Endothelial cell of umbilical vein (primary cell): ENCODE results near the gene ZFPM1. TPM values are rescaled to one million over a fixed set of nuclear protein-coding genes. Genes with fewer than 3 reads are reported as not detected.

Experiments
- BruUV-seq: library from RNA; stranded (reverse); fragments of 400-500 nt; replicated peaks from 2 replicates; lab custom pipeline; 2021; lab: Mats Ljungman, UMichigan
- CTCF ChIA-PET: fragments of 300-600, 350-600 bp; sonication (Branson Sonifier 250); formaldehyde crosslinking; loops from one replicate; lab custom pipeline; 2021; ENCODE audit warnings: antibody characterized with exemption, inconsistent platforms; lab: Charles Lee
- POLR2A ChIA-PET: fragments of 300-600, 350-600 bp; sonication (Branson Sonifier 250); formaldehyde crosslinking; loops from one replicate; lab custom pipeline; 2021; ENCODE audit warnings: antibody characterized with exemption, inconsistent platforms; lab: Charles Lee
- DNase-seq: peaks from one replicate; pipeline ENCODE4 v3.0.0-alpha.2; 2011; ENCODE audit warnings: low read depth, low spot score
- FAIRE-seq: peaks from 2 replicates; lab custom pipeline; 2011; peaks lifted over from hg19 to GRCh38; lab: Jason Lieb, UNC
- H2AFZ ChIP-seq: 2 replicates; pipeline ENCODE4 v1.6.0; 2012; ENCODE audit warnings: low read depth, low read length, control low read depth, inconsistent platforms
- H3K27ac ChIP-seq: 2 replicates; pipeline ENCODE4 v1.5.1; 2011; ENCODE audit warnings: low read depth, mild to moderate bottlenecking, control low read depth, low read length, moderate library complexity; ENCODE audit not compliant: insufficient read depth
- H3K27me3 ChIP-seq, 2 experiments: 2 replicates each; pipeline versions ENCODE4 v1.6.0 to v1.6.1; 2011; ENCODE audit warnings: low read length in 2 of 2, mixed read lengths in 1 of 2; ENCODE audit not compliant: control insufficient read depth in 2 of 2, insufficient read depth in 2 of 2
- H3K36me3 ChIP-seq, 2 experiments: 2 replicates in 1 of 2; 3 replicates in 1 of 2; pipeline ENCODE4 v1.5.1; 2011; ENCODE audit warnings: low read length in 2 of 2, mild to moderate bottlenecking in 1 of 2, moderate library complexity in 1 of 2; ENCODE audit not compliant: control insufficient read depth in 2 of 2, insufficient read depth in 2 of 2; ENCODE audit errors: extremely low read depth in 1 of 2
- H3K4me1 ChIP-seq: 3 replicates; pipeline ENCODE4 v1.5.1; 2011; ENCODE audit warnings: mild to moderate bottlenecking, low read length; ENCODE audit not compliant: control insufficient read depth, insufficient read depth; ENCODE audit errors: extremely low read depth
- H3K4me2 ChIP-seq: 2 replicates; pipeline ENCODE4 v1.6.1; 2011; ENCODE audit warnings: low read length, control low read depth, mixed read lengths; ENCODE audit not compliant: insufficient read depth
- H3K4me3 ChIP-seq, 3 experiments: fragments of 200-600 bp in 1 of 3; sonication (generic), shearing (Covaris generic) in 1 of 3; replicated peaks in 1 of 3; 2 replicates each; pipeline ENCODE4 v1.5.1; 2011 to 2016; ENCODE audit warnings: control low read depth in 3 of 3, low read length in 3 of 3, mild to moderate bottlenecking in 2 of 3, inconsistent platforms in 1 of 3, low read depth in 1 of 3, moderate library complexity in 1 of 3; ENCODE audit not compliant: insufficient read depth in 1 of 3
- H3K79me2 ChIP-seq: 2 replicates; pipeline ENCODE4 v1.6.0; 2012; ENCODE audit warnings: low read length, inconsistent platforms; ENCODE audit not compliant: control insufficient read depth, insufficient read depth
- H3K9ac ChIP-seq: replicated peaks from 2 replicates; pipeline ENCODE3; 2011; ENCODE audit warnings: low read length, control low read depth; ENCODE audit not compliant: insufficient read depth; ENCODE audit errors: extremely low read depth
- H3K9me1 ChIP-seq: replicated peaks from 3 replicates; pipeline ENCODE4 v1.6.0; 2011; ENCODE audit warnings: mild to moderate bottlenecking, low read length; ENCODE audit not compliant: control insufficient read depth, insufficient read depth; ENCODE audit errors: extremely low read depth
- H3K9me3 ChIP-seq: replicated peaks from 2 replicates; pipeline ENCODE4 v1.5.1; 2012; ENCODE audit warnings: low read length, inconsistent platforms; ENCODE audit not compliant: control insufficient read depth, insufficient read depth
- H4K20me1 ChIP-seq: replicated peaks from 2 replicates; pipeline ENCODE3; 2011; ENCODE audit warnings: mild to moderate bottlenecking, low read length; ENCODE audit not compliant: control insufficient read depth, insufficient read depth; ENCODE audit errors: extremely low read depth
- CTCF ChIP-seq, 2 donors: IDR thresholded peaks; 1 replicate in 1 of 2; 2 replicates in 1 of 2; pipeline ENCODE4 v1.5.1; 2011; ENCODE audit warnings: low read length in 2 of 2, mild to moderate bottlenecking in 2 of 2, moderate library complexity in 2 of 2, control low read depth in 1 of 2, inconsistent platforms in 1 of 2, low read depth in 1 of 2; ENCODE audit not compliant: insufficient read depth in 1 of 2; ENCODE audit errors: extremely low read depth in 1 of 2
- EZH2 ChIP-seq: IDR thresholded peaks from 2 replicates; pipeline ENCODE4 v1.6.1; 2012; ENCODE audit warnings: borderline replicate concordance, low read depth, mild to moderate bottlenecking, moderate library complexity, low read length, inconsistent platforms; ENCODE audit not compliant: severe bottlenecking
- FOS ChIP-seq: IDR thresholded peaks from 2 replicates; pipeline ENCODE4 v1.6.1; 2011; ENCODE audit warnings: mild to moderate bottlenecking, low read length, moderate library complexity, borderline replicate concordance; ENCODE audit not compliant: insufficient read depth
- GATA2 ChIP-seq: IDR thresholded peaks from 2 replicates; pipeline ENCODE4 v1.7.0; 2011; ENCODE audit warnings: low read depth, mild to moderate bottlenecking, moderate library complexity, mixed read lengths, low read length; ENCODE audit not compliant: insufficient read length, insufficient read depth
- JUN ChIP-seq: IDR thresholded peaks from 2 replicates; pipeline ENCODE4 v1.6.1; 2011; ENCODE audit warnings: borderline replicate concordance, low read depth; ENCODE audit not compliant: insufficient read length, insufficient read depth
- MAX ChIP-seq: IDR thresholded peaks from 2 replicates; pipeline ENCODE4 v1.6.1; 2011; ENCODE audit not compliant: insufficient read depth, insufficient read length
- MYC ChIP-seq: IDR thresholded peaks from one replicate; pipeline ENCODE4 v1.6.1; 2011; ENCODE audit warnings: mild to moderate bottlenecking, low read depth, low read length
- POLR2A ChIP-seq: IDR thresholded peaks from 2 replicates; pipeline ENCODE4 v1.6.1; 2012; ENCODE audit warnings: low read depth, mild to moderate bottlenecking, control low read depth, low read length
- POLR2AphosphoS5 ChIP-seq: IDR thresholded peaks from 2 replicates; pipeline ENCODE4 v1.6.1; 2012; ENCODE audit warnings: low read depth, mild to moderate bottlenecking, control low read depth, low read length, moderate library complexity; ENCODE audit not compliant: insufficient read depth
- dilution Hi-C: fragments of 300-500 bp; cut with MboI; formaldehyde crosslinking; loops from one replicate; pipeline ENCODE4 v1.15.0; 2019; ENCODE audit warnings: low sequenced_read_pairs; ENCODE audit not compliant: extremely low pct_ligation_motif_present
- intact Hi-C: fragments of 100-400 bp; cut with micrococcal nuclease; formaldehyde crosslinking; loops from one replicate; pipeline ENCODE4 v1.10.0; 2022
- polyA plus RNA-seq, 4 experiments: library from polyadenylated mRNA; depleted of rRNA in 3 of 4; stranded (reverse) in 3 of 4; unstranded in 1 of 4; fragments of >200 nt; gene quantifications; 2 replicates each; pipeline versions ENCODE4 v1.2.1 to v1.2.3, GENCODE V29; 2011 to 2012; ENCODE audit warnings: missing spikeins in 1 of 4
- total RNA-seq: library from RNA; stranded (reverse); gene quantifications from 2 replicates; pipeline ENCODE4 v1.2.3, GENCODE V29; 2021

The ZFPM1 gene
- total and polyA plus RNA-seq, 2 donors (not counting 3 experiments of a cell fraction or from before 2014, with no cell fraction given), result 0.37 to 7.5 TPM

- BruUV-seq, result no TSS peak
- ChIA-PET POLR2A (no interaction called here), CTCF (interaction anchor here (1.4 to 1.9 kb wide), 2 partner anchors 13 kb away, joined by 3 to 6 read pairs; no protein-coding TSS in a partner anchor)
- dilution Hi-C loops (no loop called here), intact Hi-C loops (no loop called here)
- no peaks in the 10 kb centered on the region for H3K36me3 ChIP-seq
- FAIRE-seq (no peak), DNase-seq (no peak)
- no peaks in the 10 kb centered on the region for H3K9me3 ChIP-seq
- no peaks in the 10 kb centered on the region for H3K27me3 ChIP-seq
- no peaks in the 10 kb centered on the region for H3K4me1 ChIP-seq
- no peak overlapping the region for H3K4me2 ChIP-seq
- no peak overlapping the region for H3K27ac ChIP-seq
- no peak overlapping the region for H2AFZ ChIP-seq
- H3K79me2 ChIP-seq, result no peaks in the 10 kb centered on the region
- no peaks in the 10 kb centered on the region for H4K20me1 ChIP-seq
- no peaks in the 10 kb centered on the region for H3K9me1 ChIP-seq
- no peak overlapping the region for H3K9ac ChIP-seq
- no peak overlapping the region for H3K4me3 ChIP-seq
- TF ChIP-seq JUN, result no peak
- TF ChIP-seq POLR2A, result no peak
- no peak for TF ChIP-seq FOS
- no peak for TF ChIP-seq CTCF (IDR thresholded peaks at IDR 0.05; ENCODE audit: extremely low read depth in 1 of 2, insufficient read depth in 1 of 2, low read depth in 1 of 2, low read length in 2 of 2)
- no peak for TF ChIP-seq POLR2AphosphoS5
- no peak for TF ChIP-seq GATA2
- TF ChIP-seq MAX, result no peak
- TF ChIP-seq MYC, result no peak
- no peak for TF ChIP-seq EZH2
Observed at GRCh38 chr16:88414521-88415380, 38.3 kb upstream of the ZFPM1 start.
